ENCODE measurements around the gene MAST1. TPM values are rescaled to one million over a fixed set of nuclear protein-coding genes. Genes with fewer than 3 reads are reported as not detected.
"Not testable (repeated sequence)": the region's sequence is repeated elsewhere in the genome, so short reads cannot be mapped to it uniquely, and the experiment has no call there.

MAST1 gene
- total RNA-seq, 5 donors from 2014 or later (not counting 1 experiment from before 2014, with no cell fraction given), result 0.29 to 0.75 (median 0.43) TPM

DNA sequence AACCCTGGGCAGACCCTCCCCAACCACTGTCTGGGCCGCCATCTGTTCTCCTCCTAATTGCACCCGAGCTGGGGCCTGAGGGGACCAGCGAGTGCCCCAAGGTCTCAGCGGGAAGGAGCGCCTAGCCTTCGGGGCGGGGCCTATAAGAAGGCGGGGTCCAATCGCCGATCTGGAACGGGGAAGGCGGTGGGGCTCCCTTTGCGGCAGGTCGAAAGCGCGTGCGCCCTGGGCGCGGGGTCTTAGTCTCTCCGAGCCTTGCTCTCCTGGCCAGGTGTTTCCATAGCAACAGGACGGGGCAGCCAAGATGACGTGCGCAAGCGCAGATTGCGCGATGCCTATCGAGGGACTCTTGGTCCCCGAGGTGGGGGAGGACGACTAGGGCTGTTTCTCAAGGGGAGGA lies 2.8 kb downstream of the MAST1 start:
- 13% methylated on average over 28 of the region's 29 CpGs for WGBS (ENCODE audit: insufficient coverage)
- ChIA-PET POLR2A (no interaction called here), CTCF (no interaction called here)
- ATAC-seq (replicated peaks in 1 of 4), result no peak
- Histone ChIP-seq H3K27me3 (replicated peaks in 1 of 2; ENCODE audit: control insufficient read depth in 2 of 2, extremely low read depth in 1 of 2, insufficient read depth in 2 of 2, low read length in 1 of 2) (peaks cover 22 to 87% of the 10 kb centered on the region in 2 experiments), H3K4me3 (ENCODE audit: control insufficient read depth in 1 of 2, extremely low read depth in 1 of 2, low read length in 1 of 2) (peak overlapping the region in 1 of 2 donors; percentile 15), H3K4me1 (ENCODE audit: control insufficient read depth in 1 of 2, extremely low read depth in 1 of 2, insufficient read depth in 2 of 2, low read length in 2 of 2) (peaks cover 2 to 28% of the 10 kb centered on the region in 2 experiments), H3K27ac (ENCODE audit: low read length) (no peak overlapping the region), H3K36me3 (ENCODE audit: control insufficient read depth in 2 of 2, extremely low read depth in 1 of 2, insufficient read depth in 1 of 2, low read length in 1 of 2) (no peaks in the 10 kb centered on the region), H3K9me3 (no peaks in the 10 kb centered on the region)
- no peak for DNase-seq
- H3K4me3 Mint-ChIP-seq, result peak overlapping the region in 2 of 3 donors; percentile 32 to 38
- H3K4me1 Mint-ChIP-seq, result peaks cover 16 to 36% (median 30%) of the 10 kb centered on the region in 3 donors
- H3K9me3 Mint-ChIP-seq, result no peaks in the 10 kb centered on the region
- no peaks in the 10 kb centered on the region for H3K36me3 Mint-ChIP-seq
- H3K27me3 Mint-ChIP-seq, result peaks cover 67 to 72% of the 10 kb centered on the region in 2 donors
- no peak overlapping the region for H3K27ac Mint-ChIP-seq

DNA sequence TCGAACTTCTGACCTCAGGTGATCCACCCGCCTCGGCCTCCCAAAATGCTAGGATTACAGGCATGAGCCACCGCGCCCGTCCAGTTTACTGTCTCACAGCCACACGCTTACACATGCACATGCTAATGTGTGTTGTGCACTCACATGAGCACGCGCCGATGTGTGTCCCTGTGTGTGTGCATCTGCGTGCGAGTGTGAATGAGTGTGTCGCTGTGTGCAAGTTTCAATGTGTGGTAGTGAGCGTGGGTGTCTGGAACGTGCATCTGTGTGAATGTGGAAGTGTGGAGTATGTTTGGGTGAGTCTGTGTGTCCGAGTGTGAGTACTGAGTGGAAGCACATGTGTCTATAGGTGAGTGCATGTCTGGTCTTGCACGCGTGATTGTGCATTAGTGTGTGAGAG lies 4.2 kb downstream of the MAST1 start:
- H3K4me3 Mint-ChIP-seq, result no peak overlapping the region
- ChIA-PET CTCF (no interaction called here), POLR2A (no interaction called here)
- DNase-seq (no peak), ATAC-seq (replicated peaks in 1 of 4) (no peak)
- no peaks in the 10 kb centered on the region for H3K36me3 Mint-ChIP-seq
- WGBS (ENCODE audit: insufficient coverage), result 91% methylated on average over 18 of the region's 18 CpGs
- H3K4me1 Mint-ChIP-seq, result peaks cover 16 to 34% (median 30%) of the 10 kb centered on the region in 3 donors
- Histone ChIP-seq H3K27ac (ENCODE audit: low read length) (no peak overlapping the region), H3K27me3 (replicated peaks in 1 of 2; ENCODE audit: control insufficient read depth in 2 of 2, extremely low read depth in 1 of 2, insufficient read depth in 2 of 2, low read length in 1 of 2) (peaks cover 22 to 89% of the 10 kb centered on the region in 2 experiments), H3K9me3 (no peaks in the 10 kb centered on the region), H3K4me3 (ENCODE audit: control insufficient read depth in 1 of 2, extremely low read depth in 1 of 2, low read length in 1 of 2) (no peak overlapping the region), H3K4me1 (ENCODE audit: control insufficient read depth in 1 of 2, extremely low read depth in 1 of 2, insufficient read depth in 2 of 2, low read length in 2 of 2) (peaks cover 2 to 35% of the 10 kb centered on the region in 2 experiments), H3K36me3 (ENCODE audit: control insufficient read depth in 2 of 2, extremely low read depth in 1 of 2, insufficient read depth in 1 of 2, low read length in 1 of 2) (no peaks in the 10 kb centered on the region)
- H3K27ac Mint-ChIP-seq, result no peak overlapping the region
- no peaks in the 10 kb centered on the region for H3K9me3 Mint-ChIP-seq
- peaks cover 60 to 71% of the 10 kb centered on the region in 2 donors for H3K27me3 Mint-ChIP-seq

DNA sequence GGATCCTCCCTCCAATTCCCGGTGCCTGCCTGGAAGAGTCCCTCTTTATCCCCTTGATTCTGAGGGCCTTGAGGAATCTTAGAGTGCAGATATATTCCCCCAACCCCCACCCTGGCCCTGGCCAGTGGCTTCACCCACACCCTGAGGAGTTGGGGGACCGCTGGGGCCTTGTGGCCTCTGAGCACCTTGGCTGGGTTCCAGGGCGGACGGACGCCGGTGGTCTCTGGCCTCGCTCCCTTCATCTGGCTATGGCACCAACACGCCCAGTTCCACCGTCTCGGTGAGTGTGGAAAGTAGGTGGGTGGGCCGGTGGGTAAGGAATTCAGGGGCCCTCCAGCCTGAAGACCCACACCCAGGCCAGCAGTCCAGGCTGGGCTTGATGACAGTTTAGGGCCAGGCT lies 5.0 kb downstream of the MAST1 start:
- H3K4me1 ChIP-seq (ENCODE audit: control insufficient read depth in 1 of 2, extremely low read depth in 1 of 2, insufficient read depth in 2 of 2, low read length in 2 of 2), result peaks cover 2 to 36% of the 10 kb centered on the region in 2 experiments
- no peaks in the 10 kb centered on the region for H3K9me3 Mint-ChIP-seq
- ATAC-seq (replicated peaks in 1 of 4) (no peak), DNase-seq (no peak)
- no peak overlapping the region for H3K4me3 ChIP-seq (ENCODE audit: control insufficient read depth in 1 of 2, extremely low read depth in 1 of 2, low read length in 1 of 2)
- ChIA-PET CTCF (no interaction called here), POLR2A (no interaction called here)
- H3K4me3 Mint-ChIP-seq, result no peak overlapping the region
- H3K36me3 ChIP-seq (ENCODE audit: control insufficient read depth in 2 of 2, extremely low read depth in 1 of 2, insufficient read depth in 1 of 2, low read length in 1 of 2), result no peaks in the 10 kb centered on the region
- peaks cover 16 to 34% (median 29%) of the 10 kb centered on the region in 3 donors for H3K4me1 Mint-ChIP-seq
- H3K27ac Mint-ChIP-seq, result no peak overlapping the region
- H3K36me3 Mint-ChIP-seq, result no peaks in the 10 kb centered on the region
- peaks cover 55 to 68% of the 10 kb centered on the region in 2 donors for H3K27me3 Mint-ChIP-seq
- H3K27me3 ChIP-seq (replicated peaks in 1 of 2; ENCODE audit: control insufficient read depth in 2 of 2, extremely low read depth in 1 of 2, insufficient read depth in 2 of 2, low read length in 1 of 2), result peaks cover 20 to 90% of the 10 kb centered on the region in 2 experiments
- no peak overlapping the region for H3K27ac ChIP-seq (ENCODE audit: low read length)
- 93% methylated on average over 4 of the region's 11 CpGs for WGBS (ENCODE audit: insufficient coverage)
- no peaks in the 10 kb centered on the region for H3K9me3 ChIP-seq

DNA sequence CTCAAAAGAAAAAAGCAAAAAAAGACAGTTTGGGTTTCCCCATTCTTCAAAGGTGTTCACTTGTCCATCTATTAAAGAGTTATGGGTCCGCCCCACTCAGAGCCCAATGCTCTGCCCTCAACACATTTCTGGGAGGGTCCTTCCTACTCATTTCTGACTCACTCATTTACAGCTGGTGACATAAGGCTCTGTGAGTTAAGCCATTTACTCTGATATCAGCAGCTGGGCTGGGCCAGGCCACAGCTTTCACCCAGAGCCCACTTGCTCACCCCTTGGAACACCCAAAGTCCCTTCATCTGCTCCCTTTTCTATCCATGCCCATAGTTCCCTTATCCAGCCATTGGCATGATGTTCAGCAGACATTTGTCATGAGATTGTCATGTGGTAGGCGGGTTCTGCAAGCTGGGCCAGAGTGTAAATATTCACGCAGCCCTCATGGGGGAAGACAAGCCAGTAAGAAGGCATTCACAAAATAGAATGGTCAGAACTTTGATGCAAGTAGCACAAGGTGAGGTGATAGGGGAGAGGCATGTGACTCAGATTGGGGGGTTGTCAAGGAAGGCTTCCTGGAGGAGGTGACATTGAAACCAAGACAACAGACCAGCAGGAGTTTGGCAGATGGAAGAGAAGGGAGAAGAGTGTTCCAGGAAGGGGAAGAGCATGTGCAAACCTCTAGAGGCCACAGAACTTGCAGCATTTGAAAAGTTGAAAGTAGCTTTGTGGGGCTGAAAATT lies 5.9 kb downstream of the MAST1 start:
- no peaks in the 10 kb centered on the region for H3K9me3 Mint-ChIP-seq
- 89% methylated on average over 3 of the region's 3 CpGs for WGBS (ENCODE audit: insufficient coverage)
- no peak for ATAC-seq (replicated peaks in 1 of 4)

DNA sequence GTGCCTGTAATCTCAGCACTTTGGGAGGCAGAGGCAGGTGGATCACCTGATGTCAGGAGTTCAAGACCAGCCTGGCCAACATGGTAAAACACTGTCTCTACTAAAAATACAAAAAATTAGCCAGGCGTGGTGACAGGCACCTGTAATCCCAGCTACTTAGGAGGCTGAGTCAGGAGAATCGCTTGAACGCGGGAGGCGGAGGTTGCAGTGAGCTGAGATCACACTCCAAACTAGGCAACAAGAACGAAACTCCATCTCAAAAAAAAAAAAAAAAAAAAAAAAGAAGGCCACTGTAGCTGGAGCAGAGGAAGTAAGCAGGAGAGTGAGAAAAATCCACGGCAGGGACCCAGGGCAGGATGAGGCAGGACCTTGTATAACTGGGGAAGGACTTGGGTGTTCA lies 8.3 kb downstream of the MAST1 start:
- not testable (repeated sequence) for H3K9me3 ChIP-seq; DNase-seq; H3K27ac Mint-ChIP-seq; H3K27ac ChIP-seq (ENCODE audit: low read length); H3K36me3 Mint-ChIP-seq; H3K4me3 Mint-ChIP-seq; H3K9me3 Mint-ChIP-seq; H3K4me3 ChIP-seq (ENCODE audit: control insufficient read depth in 1 of 2, extremely low read depth in 1 of 2, low read length in 1 of 2); ATAC-seq (replicated peaks in 1 of 4); H3K4me1 Mint-ChIP-seq; H3K36me3 ChIP-seq (ENCODE audit: control insufficient read depth in 2 of 2, extremely low read depth in 1 of 2, insufficient read depth in 1 of 2, low read length in 1 of 2)
- WGBS (ENCODE audit: insufficient coverage), result 29% methylated on average over 1 of the region's 7 CpGs
- peaks cover 30 to 44% of the 10 kb centered on the region in 2 donors for H3K27me3 Mint-ChIP-seq
- H3K27me3 ChIP-seq (replicated peaks in 1 of 2; ENCODE audit: control insufficient read depth in 2 of 2, extremely low read depth in 1 of 2, insufficient read depth in 2 of 2, low read length in 1 of 2), result peaks cover 11 to 61% of the 10 kb centered on the region in 2 experiments
- POLR2A ChIA-PET, result interaction anchor here in 1 of 2 donors (0.6 kb wide), 1 partner anchor 54 kb away, joined by 5 read pairs; no protein-coding TSS in a partner anchor
- CTCF ChIA-PET, result interaction anchor here (0.6 to 1.2 kb wide), 11 partner anchors 22 to 282 kb away, joined by 3 to 7 read pairs (median 5); partner anchors contain the start of gene RNASEH2A (in 1 of the 2)
- peaks cover 0 to 13% of the 10 kb centered on the region in 2 experiments for H3K4me1 ChIP-seq (ENCODE audit: control insufficient read depth in 1 of 2, extremely low read depth in 1 of 2, insufficient read depth in 2 of 2, low read length in 2 of 2)

More for the DNA sequence above, 5.9 kb downstream of the MAST1 start:
- no peak overlapping the region for H3K27ac ChIP-seq (ENCODE audit: low read length)
- no peaks in the 10 kb centered on the region for H3K36me3 Mint-ChIP-seq
- H3K27ac Mint-ChIP-seq, result no peak overlapping the region
- H3K27me3 Mint-ChIP-seq, result peaks cover 52 to 67% of the 10 kb centered on the region in 2 donors
- no peak overlapping the region for H3K4me3 Mint-ChIP-seq
- DNase-seq, result no peak
- no peak overlapping the region for H3K4me3 ChIP-seq (ENCODE audit: control insufficient read depth in 1 of 2, extremely low read depth in 1 of 2, low read length in 1 of 2)
- CTCF ChIA-PET, result no interaction called here
- POLR2A ChIA-PET, result no interaction called here
- H3K9me3 ChIP-seq, result no peaks in the 10 kb centered on the region
- peaks cover 12 to 30% (median 25%) of the 10 kb centered on the region in 3 donors for H3K4me1 Mint-ChIP-seq
- H3K36me3 ChIP-seq (ENCODE audit: control insufficient read depth in 2 of 2, extremely low read depth in 1 of 2, insufficient read depth in 1 of 2, low read length in 1 of 2), result no peaks in the 10 kb centered on the region
- peaks cover 19 to 81% of the 10 kb centered on the region in 2 experiments for H3K27me3 ChIP-seq (replicated peaks in 1 of 2; ENCODE audit: control insufficient read depth in 2 of 2, extremely low read depth in 1 of 2, insufficient read depth in 2 of 2, low read length in 1 of 2)
- H3K4me1 ChIP-seq (ENCODE audit: control insufficient read depth in 1 of 2, extremely low read depth in 1 of 2, insufficient read depth in 2 of 2, low read length in 2 of 2), result peaks cover 0 to 27% of the 10 kb centered on the region in 2 experiments

DNA sequence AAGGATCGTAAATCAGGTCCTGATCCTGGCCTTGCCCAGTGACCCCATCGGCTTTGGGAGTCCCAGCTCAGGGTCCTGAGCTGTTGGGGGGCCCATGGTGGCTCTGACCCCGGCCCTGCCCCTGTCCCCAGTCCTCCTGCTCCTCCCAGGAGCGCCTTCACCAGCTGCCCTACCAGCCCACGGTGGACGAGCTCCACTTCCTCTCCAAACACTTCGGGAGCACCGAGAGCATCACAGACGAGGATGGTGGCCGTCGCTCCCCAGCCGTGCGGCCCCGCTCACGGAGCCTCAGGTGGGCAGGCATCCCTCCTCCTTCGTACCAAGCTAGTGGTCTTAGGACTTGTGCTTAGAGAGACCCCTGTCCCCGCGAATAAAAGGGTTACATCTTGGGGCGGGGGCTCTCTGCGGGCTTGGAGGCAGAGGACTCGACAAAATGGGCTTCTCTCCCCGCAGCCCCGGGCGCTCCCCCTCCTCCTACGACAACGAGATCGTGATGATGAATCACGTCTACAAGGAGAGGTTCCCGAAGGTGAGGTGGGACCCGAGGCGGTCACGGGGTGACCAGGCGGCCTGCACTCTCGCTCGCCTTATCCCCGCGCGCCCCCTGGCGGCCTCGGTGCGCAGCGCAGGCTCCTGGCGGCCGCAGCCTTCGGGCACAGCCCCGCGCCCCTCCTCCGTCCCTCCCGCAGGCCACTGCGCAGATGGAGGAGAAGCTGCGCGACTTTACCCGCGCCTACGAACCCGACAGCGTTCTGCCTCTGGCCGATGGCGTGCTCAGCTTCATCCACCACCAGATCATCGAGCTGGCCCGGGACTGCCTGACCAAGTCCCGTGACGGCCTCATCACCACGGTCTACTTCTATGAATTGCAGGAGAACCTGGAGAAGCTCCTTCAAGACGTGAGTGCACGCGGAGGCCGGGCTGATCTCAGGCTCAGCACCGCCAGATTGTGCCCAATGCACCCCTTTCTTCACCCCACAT lies 9.1 kb downstream of the MAST1 start:
- peaks cover 5 to 57% of the 10 kb centered on the region in 2 experiments for H3K27me3 ChIP-seq (replicated peaks in 1 of 2; ENCODE audit: control insufficient read depth in 2 of 2, extremely low read depth in 1 of 2, insufficient read depth in 2 of 2, low read length in 1 of 2)
- POLR2A ChIA-PET, result interaction anchor here (0.6 kb wide), 4 partner anchors 25 to 55 kb away, joined by 3 to 8 read pairs (median 4); no protein-coding TSS in a partner anchor
- Mint-ChIP-seq H3K4me1 (peaks cover 0 to 8% (median 6%) of the 10 kb centered on the region in 3 donors), H3K27me3 (peaks cover 24 to 37% of the 10 kb centered on the region in 2 donors), H3K4me3 (peak overlapping the region; percentile 17 to 45 (median 36)), H3K9me3 (no peaks in the 10 kb centered on the region), H3K27ac (no peak overlapping the region), H3K36me3 (no peaks in the 10 kb centered on the region)
- peaks cover 0 to 11% of the 10 kb centered on the region in 2 experiments for H3K4me1 ChIP-seq (ENCODE audit: control insufficient read depth in 1 of 2, extremely low read depth in 1 of 2, insufficient read depth in 2 of 2, low read length in 2 of 2)
- 9% methylated on average over 57 of the region's 69 CpGs for WGBS (ENCODE audit: insufficient coverage)
- peak; percentile 32 to 86 (median 66) for DNase-seq
- no peak overlapping the region for H3K27ac ChIP-seq (ENCODE audit: low read length)
- ATAC-seq (replicated peaks in 1 of 4), result peak; percentile 93 to 97 (median 96)
- CTCF ChIA-PET, result interaction anchor here (0.5 to 1.2 kb wide), 18 partner anchors 10 to 1597 kb away, joined by 3 to 7 read pairs (median 4); partner anchors contain the start of gene RNASEH2A (in 1 of the 2)
- H3K36me3 ChIP-seq (ENCODE audit: control insufficient read depth in 2 of 2, extremely low read depth in 1 of 2, insufficient read depth in 1 of 2, low read length in 1 of 2), result no peaks in the 10 kb centered on the region
- no peaks in the 10 kb centered on the region for H3K9me3 ChIP-seq
- peak overlapping the region; percentile 11 to 15 for H3K4me3 ChIP-seq (ENCODE audit: control insufficient read depth in 1 of 2, extremely low read depth in 1 of 2, low read length in 1 of 2)

All from T-cell (primary cell).